Stimulated activated naive CD4-positive, alpha-beta T cell (primary cell): Measurements from ENCODE around the gene KRT36.

ENCODE experiments used
- DNase-seq, 6 experiments: peaks; one replicate each; lab custom pipeline; 2025; lab: John Stamatoyannopoulos, UW

Gene KRT36

GRCh38 chr17:41476866-41477815 lies 12.6 kb downstream of the KRT36 start:
- DNase-seq = no peak

- DNase-seq = no peak
Measured at GRCh38 chr17:41475421-41475820, 14.3 kb downstream of the KRT36 start.

- DNase-seq = no peak
Measured at GRCh38 chr17:41474863-41475262, 14.8 kb downstream of the KRT36 start.

- DNase-seq = no peak
Measured at GRCh38 chr17:41468346-41468745, 21.4 kb downstream of the KRT36 start.

GRCh38 chr17:41467561-41467960 lies 22.1 kb downstream of the KRT36 start:
- DNase-seq = no peak

- no peak for DNase-seq
Measured at GRCh38 chr17:41466988-41467387, 22.7 kb downstream of the KRT36 start, which contains the start of gene KRT32. Gene KRT32 (minus strand): TSS chr17:41467386. CDS start chr17:41467325, 61 bp downstream.

- no peak for DNase-seq
Measured at GRCh38 chr17:41464682-41465081, 25.0 kb downstream of the KRT36 start.

GRCh38 chr17:41464173-41464572 lies 25.5 kb downstream of the KRT36 start:
- no peak for DNase-seq

- no peak for DNase-seq
Measured at GRCh38 chr17:41463746-41464145, 26.0 kb downstream of the KRT36 start.

GRCh38 chr17:41462705-41463104 lies 27.0 kb downstream of the KRT36 start:
- DNase-seq = no peak

GRCh38 chr17:41457676-41458075 lies 32.0 kb downstream of the KRT36 start:
- DNase-seq = no peak

GRCh38 chr17:41456204-41456603 lies 33.5 kb downstream of the KRT36 start:
- DNase-seq = no peak

- no peak for DNase-seq
Measured at GRCh38 chr17:41455236-41455635, 34.5 kb downstream of the KRT36 start.

GRCh38 chr17:41453066-41453465 lies 36.6 kb downstream of the KRT36 start:
- no peak for DNase-seq

- no peak for DNase-seq
Measured at GRCh38 chr17:41452281-41452680, 37.4 kb downstream of the KRT36 start.

GRCh38 chr17:41451154-41451728 lies 38.5 kb downstream of the KRT36 start:
- no peak for DNase-seq

GRCh38 chr17:41449008-41449407 lies 40.7 kb downstream of the KRT36 start:
- DNase-seq = no peak

- DNase-seq = no peak
Measured at GRCh38 chr17:41448506-41448905, 41.2 kb downstream of the KRT36 start.

GRCh38 chr17:41446806-41447205 lies 42.9 kb downstream of the KRT36 start:
- DNase-seq = no peak

GRCh38 chr17:41444640-41445039 lies 45.1 kb downstream of the KRT36 start:
- no peak for DNase-seq

- no peak for DNase-seq
Measured at GRCh38 chr17:41444186-41444585, 45.5 kb downstream of the KRT36 start.

- no peak for DNase-seq
Measured at GRCh38 chr17:41442739-41443138, 47.0 kb downstream of the KRT36 start.

- DNase-seq = no peak
Measured at GRCh38 chr17:41440531-41441033, 49.1 kb downstream of the KRT36 start, which contains the start of gene KRT38. Gene KRT38 (minus strand): TSS chr17:41440983. CDS start chr17:41440921, 62 bp downstream.
